ENCODE results near the gene JAZF1.

GRCh38 chr7:27914409-27914808 lies 266.2 kb downstream of the JAZF1 start:
- no peak for TF ChIP-seq KDM1A (IDR thresholded peaks at IDR 0.05; ENCODE audit: borderline replicate concordance)
- TF ChIP-seq MAX (IDR thresholded peaks at IDR 0.05; ENCODE audit: low read depth, low read length) = no peak
- TF ChIP-seq CREB1 (IDR thresholded peaks at IDR 0.05; ENCODE audit: low read depth) = no peak
